T-helper 2 cell (primary cell): ENCODE measurements around the gene TRMO.
A peak's percentile ranks its signal among the peaks of the same experiment; 100 is the strongest.

Experiments
- DNase-seq, 5 experiments: peaks; one replicate each; pipeline versions ENCODE4 v3.0.0 to v3.0.0-alpha.2; 2012 to 2022

Gene TRMO

GRCh38 chr9:97900738-97901565 is 21.3 kb downstream of the TRMO start:
- peak in 1 of 5 experiments; percentile 46 for DNase-seq

GRCh38 chr9:97900103-97900737 is 22.1 kb downstream of the TRMO start:
- no peak for DNase-seq

GRCh38 chr9:97895695-97896332 is 26.5 kb downstream of the TRMO start:
- DNase-seq: peak in 1 of 5 experiments; percentile 33

- DNase-seq: no peak
Observed at GRCh38 chr9:97895211-97895610, 27.1 kb downstream of the TRMO start.

- DNase-seq: no peak
Observed at GRCh38 chr9:97892421-97892820, 29.9 kb downstream of the TRMO start.

- DNase-seq: no peak
Observed at GRCh38 chr9:97891736-97892135, 30.6 kb downstream of the TRMO start.

GRCh38 chr9:97889941-97890887 is 32.1 kb downstream of the TRMO start:
- peak; percentile 27 to 68 (median 54) for DNase-seq

GRCh38 chr9:97880336-97880735 is 42.0 kb downstream of the TRMO start:
- no peak for DNase-seq

GRCh38 chr9:97876061-97876460 is 46.2 kb downstream of the TRMO start:
- DNase-seq: no peak

GRCh38 chr9:97875111-97875510 is 47.2 kb downstream of the TRMO start:
- DNase-seq: no peak

GRCh38 chr9:97874624-97875023 is 47.7 kb downstream of the TRMO start:
- no peak for DNase-seq

- DNase-seq: no peak
Observed at GRCh38 chr9:97873882-97874281, 48.4 kb downstream of the TRMO start.

GRCh38 chr9:97873425-97873824 is 48.9 kb downstream of the TRMO start:
- no peak for DNase-seq

GRCh38 chr9:97868859-97869258 is 53.4 kb downstream of the TRMO start:
- DNase-seq: no peak

GRCh38 chr9:97866848-97867247 is 55.5 kb downstream of the TRMO start:
- DNase-seq: no peak

- no peak for DNase-seq
Observed at GRCh38 chr9:97866300-97866699, 56.0 kb downstream of the TRMO start.

- no peak for DNase-seq
Observed at GRCh38 chr9:97864396-97864795, 57.9 kb downstream of the TRMO start.

GRCh38 chr9:97863314-97863713 is 59.0 kb downstream of the TRMO start:
- DNase-seq: no peak

GRCh38 chr9:97861148-97861475 is 61.2 kb downstream of the TRMO start:
- no peak for DNase-seq

- no peak for DNase-seq
Observed at GRCh38 chr9:97860451-97861147, 61.7 kb downstream of the TRMO start.

- DNase-seq: no peak
Observed at GRCh38 chr9:97859346-97859745, 63.0 kb downstream of the TRMO start.

GRCh38 chr9:97858826-97859225 is 63.5 kb downstream of the TRMO start:
- DNase-seq: no peak
